Neutrophil (primary cell): ENCODE data around the gene ARID1A.
A peak's percentile ranks its signal among the peaks of the same experiment; 100 is the strongest.

Source experiments
- H3K27ac ChIP-seq: fragments of 200-600 bp; sonication (generic); 2 replicates; pipeline ENCODE4 v1.5.1; 2016; ENCODE audit warnings: mild to moderate bottlenecking, moderate library complexity
- H3K27me3 ChIP-seq: fragments of 200-600 bp; sonication (generic); 2 replicates; pipeline ENCODE4 v1.6.0; 2016; ENCODE audit warnings: mild to moderate bottlenecking
- H3K36me3 ChIP-seq: fragments of 200-600 bp; sonication (generic); 2 replicates; pipeline ENCODE4 v1.5.1; 2017
- H3K4me1 ChIP-seq, 2 experiments: fragments of 200-600 bp in 1 of 2; sonication (generic) in 1 of 2; 1 replicate in 1 of 2; 2 replicates in 1 of 2; pipeline versions ENCODE4 v1.5.1 to v1.6.1; 2013 to 2016; ENCODE audit warnings: low read depth in 1 of 2, low read length in 1 of 2, mild to moderate bottlenecking in 1 of 2, moderate library complexity in 1 of 2; ENCODE audit not compliant: control insufficient read depth in 1 of 2, insufficient read depth in 1 of 2
- H3K4me3 ChIP-seq, 2 experiments: fragments of 200-600 bp in 1 of 2; sonication (generic) in 1 of 2; 1 replicate in 1 of 2; 2 replicates in 1 of 2; pipeline ENCODE4 v1.5.1; 2013 to 2016; ENCODE audit warnings: low read depth in 1 of 2, low read length in 1 of 2, mild to moderate bottlenecking in 1 of 2, moderate library complexity in 1 of 2
- H3K9me3 ChIP-seq: fragments of 200-600 bp; sonication (generic); 2 replicates; pipeline ENCODE4 v1.5.1; 2016
- CTCF ChIP-seq: fragments of 200-600 bp; sonication (generic); IDR thresholded peaks from 2 replicates; pipeline ENCODE4 v1.5.1; 2016; ENCODE audit warnings: antibody characterized with exemption

Gene ARID1A

GRCh38 chr1:26726784-26727183, 31.0 kb downstream of the ARID1A start:
- H3K27ac ChIP-seq = peak overlapping the region; percentile 50
- H3K4me3 ChIP-seq = no peak overlapping the region
- no peaks in the 10 kb centered on the region for H3K27me3 ChIP-seq
- H3K4me1 ChIP-seq = peaks cover 35 to 47% of the 10 kb centered on the region in 2 experiments
- no peak for TF ChIP-seq CTCF
- no peaks in the 10 kb centered on the region for H3K9me3 ChIP-seq
- H3K36me3 ChIP-seq = peaks cover 24% of the 10 kb centered on the region

GRCh38 chr1:26727476-26727875, 31.7 kb downstream of the ARID1A start:
- Histone ChIP-seq H3K36me3 (peaks cover 31% of the 10 kb centered on the region), H3K27ac (peak overlapping the region; percentile 37), H3K27me3 (no peaks in the 10 kb centered on the region), H3K4me1 (peaks cover 35 to 40% of the 10 kb centered on the region in 2 experiments), H3K9me3 (no peaks in the 10 kb centered on the region), H3K4me3 (no peak overlapping the region)
- no peak for TF ChIP-seq CTCF

GRCh38 chr1:26728645-26729044, 32.8 kb downstream of the ARID1A start:
- no peak for TF ChIP-seq CTCF
- peaks cover 25 to 30% of the 10 kb centered on the region in 2 experiments for H3K4me1 ChIP-seq
- no peaks in the 10 kb centered on the region for H3K9me3 ChIP-seq
- peak overlapping the region; percentile 28 for H3K27ac ChIP-seq
- H3K4me3 ChIP-seq = no peak overlapping the region
- no peaks in the 10 kb centered on the region for H3K27me3 ChIP-seq
- peaks cover 42% of the 10 kb centered on the region for H3K36me3 ChIP-seq

- H3K4me3 ChIP-seq = no peak overlapping the region
- no peak overlapping the region for H3K27ac ChIP-seq
- no peaks in the 10 kb centered on the region for H3K9me3 ChIP-seq
- no peak for TF ChIP-seq CTCF
- H3K27me3 ChIP-seq = no peaks in the 10 kb centered on the region
- H3K4me1 ChIP-seq = peaks cover 25 to 26% of the 10 kb centered on the region in 2 experiments
- H3K36me3 ChIP-seq = peaks cover 51% of the 10 kb centered on the region
Measured at GRCh38 chr1:26729633-26730032, 33.8 kb downstream of the ARID1A start.

- no peak overlapping the region for H3K27ac ChIP-seq
- no peaks in the 10 kb centered on the region for H3K27me3 ChIP-seq
- no peak for TF ChIP-seq CTCF
- H3K9me3 ChIP-seq = no peaks in the 10 kb centered on the region
- H3K4me1 ChIP-seq = peaks cover 21 to 24% of the 10 kb centered on the region in 2 experiments
- no peak overlapping the region for H3K4me3 ChIP-seq
- H3K36me3 ChIP-seq = peaks cover 61% of the 10 kb centered on the region
Measured at GRCh38 chr1:26730695-26731094, 34.9 kb downstream of the ARID1A start.
